H4 (cell line): ENCODE data around the gene LIN9. TPM values are rescaled to one million over a fixed set of nuclear protein-coding genes. Genes with fewer than 3 reads are reported as not detected.

ENCODE experiments used
- total RNA-seq: library from RNA; depleted of rRNA; stranded (reverse); fragments of >200 nt; shearing (Covaris generic); gene quantifications from 2 replicates; pipeline ENCODE4 v1.2.3, GENCODE V29; 2014; rRNA removed

The LIN9 gene
- total RNA-seq, 1 experiment from 2014 or later, result 10.7 TPM

Other genes starting within 250 kb of the LIN9 start
- gene H3-3A, start 246.4 kb downstream of the LIN9 start, total RNA-seq, result 313 and 407 TPM in 2 replicates
- gene ACBD3, start 122.4 kb downstream of the LIN9 start, total RNA-seq, result 25.7 and 39.4 TPM in 2 replicates
- not detected in 2 replicates for gene MIXL1, start 85.5 kb downstream of the LIN9 start, total RNA-seq
- 234 and 256 TPM in 2 replicates for gene PARP1, start 98.9 kb upstream of the LIN9 start, total RNA-seq
- not detected in 2 replicates for gene STUM, start 239.6 kb upstream of the LIN9 start, total RNA-seq